HG03064 (cell line): ENCODE data around the gene BRD7.
"Not testable (repeated sequence)": the region's sequence is repeated elsewhere in the genome, so short reads cannot be mapped to it uniquely, and the experiment has no call there.

ENCODE experiments used
- ATAC-seq: cut with Tn5 transposase; IDR thresholded peaks from one replicate; pipeline ENCODE4 v1.9.1; 2021; ENCODE audit warnings: low read depth; ENCODE audit not compliant: unreplicated experiment

The BRD7 gene

DNA sequence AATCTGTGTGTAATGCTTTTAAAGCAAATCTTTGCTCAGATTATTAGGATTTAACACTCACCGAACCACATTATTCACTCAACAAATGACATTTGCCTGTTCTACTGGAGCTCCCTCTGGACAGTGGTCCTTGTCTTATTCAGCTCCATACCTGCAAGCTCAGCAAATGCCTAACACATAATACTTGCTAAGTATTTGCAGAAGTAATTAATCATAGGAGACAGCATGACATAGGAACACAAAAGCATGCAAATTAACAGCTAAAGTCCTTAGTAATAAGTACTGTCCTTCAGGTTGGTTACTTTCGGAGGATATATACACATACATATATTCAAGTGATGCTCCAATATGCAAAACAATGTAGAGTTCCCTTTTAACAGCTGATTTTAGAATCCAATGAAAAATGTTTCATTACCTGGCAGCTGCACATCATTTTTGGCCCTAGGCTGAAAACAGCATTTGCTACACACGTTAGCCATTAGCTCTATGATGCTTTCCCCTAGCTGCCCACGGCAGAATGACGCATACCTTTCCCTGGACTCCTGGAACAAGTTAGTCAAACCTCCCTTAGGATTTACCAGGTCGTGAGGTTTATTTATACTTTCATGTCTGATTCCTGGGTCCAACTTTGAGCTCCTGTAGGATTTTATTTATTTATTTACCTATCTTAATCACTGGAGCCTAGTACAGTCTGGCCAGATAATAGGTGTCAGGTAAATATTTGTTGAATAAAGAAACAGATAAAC lies 8.6 kb downstream of the BRD7 start:
- ATAC-seq = no peak

DNA sequence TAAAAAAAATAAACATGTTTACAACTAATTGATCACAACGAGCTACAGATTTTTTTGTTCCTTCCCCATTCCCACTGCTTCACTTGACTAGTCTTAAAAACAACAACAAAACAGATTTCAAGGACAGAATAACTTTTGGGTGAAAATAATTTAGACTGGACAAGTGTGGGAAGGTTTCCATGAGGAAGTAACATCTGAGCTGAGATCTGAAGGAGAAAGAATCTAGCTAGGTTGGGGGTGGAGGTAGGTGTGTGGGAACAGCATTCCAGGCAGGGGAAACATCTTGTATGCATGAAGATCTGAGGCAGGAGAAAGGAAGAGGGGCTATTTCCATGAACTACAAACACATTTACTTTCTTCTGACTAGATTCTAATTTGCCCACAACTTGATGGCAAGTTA lies 9.2 kb downstream of the BRD7 start:
- no peak for ATAC-seq

DNA sequence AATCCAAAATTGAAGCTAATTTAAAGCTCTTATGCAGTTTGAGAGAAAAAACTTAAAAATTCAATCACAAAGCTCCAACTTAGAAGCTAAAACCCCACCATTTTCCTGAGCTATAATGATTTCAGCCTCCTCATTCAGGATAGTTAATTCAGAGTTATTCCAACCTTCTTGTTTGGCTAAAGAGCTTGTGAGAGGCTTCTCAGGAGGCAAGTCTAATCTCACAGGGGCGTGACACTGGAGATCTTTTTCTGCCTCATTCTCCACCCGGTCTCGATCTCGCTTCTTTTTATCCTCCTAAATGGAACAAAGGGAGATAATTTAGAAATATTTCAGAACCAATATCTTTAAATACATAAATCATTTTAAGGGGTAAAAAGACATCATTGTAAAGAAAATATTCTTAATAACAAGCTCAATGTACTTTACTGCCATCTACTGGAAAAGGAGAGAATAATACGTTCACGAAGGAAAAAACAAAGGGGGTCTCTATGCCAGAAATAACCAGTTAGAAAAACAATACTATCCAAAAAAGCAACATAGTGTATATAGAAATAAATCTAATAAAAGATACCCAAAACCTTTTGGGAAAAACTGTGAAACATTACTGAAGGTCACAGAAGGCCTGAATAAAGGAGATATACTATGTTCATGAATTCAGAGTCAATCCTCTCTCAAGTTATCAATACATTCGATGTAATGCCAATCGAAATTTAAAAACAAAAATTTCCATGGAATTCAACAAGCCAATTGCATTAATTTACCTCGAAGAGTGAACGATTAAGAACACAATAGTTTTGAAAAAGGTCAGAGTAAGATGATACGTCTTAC lies 13.9 kb downstream of the BRD7 start:
- no peak for ATAC-seq

DNA sequence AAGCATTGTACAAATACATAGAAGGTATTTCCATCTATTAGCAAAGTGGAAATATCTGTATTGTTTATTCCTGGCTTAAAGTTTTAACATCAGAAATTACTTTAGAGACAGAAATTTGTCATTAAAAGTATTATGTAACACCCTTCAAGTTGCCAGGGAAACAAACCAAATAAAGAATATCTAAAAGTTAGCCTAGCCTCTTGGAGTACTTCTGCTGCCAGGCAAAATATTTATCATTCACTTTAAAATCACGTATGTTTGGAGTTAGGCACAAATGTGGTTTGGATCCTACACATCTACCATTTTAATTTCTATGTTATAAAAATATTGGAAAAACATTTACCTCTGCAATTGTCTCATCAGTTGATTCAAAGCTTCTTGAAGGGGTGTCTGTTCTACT lies 14.7 kb downstream of the BRD7 start:
- ATAC-seq = no peak

- ATAC-seq = no peak
These were observed 16.8 kb downstream of the BRD7 start for GRCh38 chr16:50351952-50352351.

DNA sequence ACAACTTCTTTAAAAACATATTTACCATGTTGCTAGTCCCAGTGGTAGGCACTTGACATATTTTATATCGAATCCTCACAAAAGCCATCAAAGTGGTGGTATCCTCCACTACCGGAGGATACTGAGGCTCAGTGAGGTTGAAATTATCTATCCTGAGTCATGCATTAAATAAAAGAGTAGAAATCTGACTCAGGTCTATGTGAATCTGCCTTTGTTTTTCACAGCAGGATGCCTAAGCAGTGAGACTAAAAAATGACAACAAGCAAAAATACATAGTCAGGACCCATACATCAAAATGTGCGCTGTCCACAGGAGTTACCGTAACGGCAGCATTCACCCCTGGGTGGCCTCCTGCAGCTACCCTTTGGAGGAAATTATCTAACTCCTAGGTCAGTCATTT lies 17.7 kb downstream of the BRD7 start:
- no peak for ATAC-seq

DNA sequence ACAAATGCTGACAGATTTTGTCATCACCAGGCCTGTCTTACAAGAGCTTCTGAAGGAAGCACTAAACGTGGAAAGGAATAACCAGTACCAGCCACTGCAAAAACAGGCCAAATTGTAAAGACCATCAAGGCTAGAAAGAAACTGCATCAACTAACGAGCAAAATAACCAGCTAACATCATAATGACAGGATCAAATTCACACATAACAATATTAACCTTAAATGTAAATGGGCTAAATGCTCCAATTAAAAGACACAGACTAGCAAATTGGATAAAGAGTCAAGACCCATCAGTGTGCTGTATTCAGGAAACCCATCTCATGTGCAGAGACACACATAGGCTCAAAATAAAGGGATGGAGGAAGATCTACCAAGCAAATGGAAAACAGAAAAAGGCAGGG lies 23.6 kb downstream of the BRD7 start:
- ATAC-seq = not testable (repeated sequence)

- not testable (repeated sequence) for ATAC-seq
These were observed 25.2 kb downstream of the BRD7 start for GRCh38 chr16:50343566-50343965.

- no peak for ATAC-seq
These were observed 28.2 kb downstream of the BRD7 start for GRCh38 chr16:50340578-50340977.

- ATAC-seq = no peak
These were observed 30.2 kb downstream of the BRD7 start for GRCh38 chr16:50338371-50339231.

DNA sequence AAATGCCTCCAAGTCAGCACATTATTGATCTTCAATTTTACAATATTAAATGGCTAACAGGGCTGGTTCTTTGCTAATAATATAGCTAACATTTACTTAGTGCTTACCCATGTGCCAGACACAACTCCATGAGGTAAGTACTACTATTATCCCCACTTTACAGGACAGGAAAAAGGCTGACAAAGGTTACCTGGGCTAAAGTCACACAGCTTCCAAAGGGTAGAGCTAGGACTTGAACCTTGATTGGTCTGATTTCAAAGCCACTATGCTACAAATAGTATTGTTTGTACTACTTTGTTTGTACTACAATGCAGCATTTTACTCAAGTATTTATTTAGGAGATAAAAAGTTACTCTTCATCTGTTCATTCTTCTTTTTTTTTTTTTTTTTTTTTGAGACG lies 31.9 kb downstream of the BRD7 start:
- no peak for ATAC-seq

- ATAC-seq = peak; percentile 75
These were observed 33.4 kb downstream of the BRD7 start for GRCh38 chr16:50335196-50335958.

- ATAC-seq = no peak
These were observed 34.4 kb downstream of the BRD7 start for GRCh38 chr16:50334106-50334975.

DNA sequence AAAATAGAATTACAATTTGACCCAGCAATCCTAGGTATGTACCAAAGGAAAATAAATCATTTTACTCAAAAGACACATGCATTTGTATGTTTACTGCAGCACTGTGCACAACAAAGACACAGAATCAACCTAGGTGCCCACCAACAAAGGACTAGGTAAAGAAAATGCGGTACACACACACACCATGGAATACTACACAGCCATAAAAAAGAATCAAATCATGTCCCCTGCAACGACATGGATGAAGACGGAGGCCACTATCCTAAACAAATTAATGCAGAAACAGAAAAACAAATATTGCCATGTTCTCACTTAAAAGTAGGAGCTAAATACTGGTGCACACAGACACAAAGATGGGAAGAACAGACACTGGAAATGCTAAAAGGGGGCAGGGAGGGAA lies 36.2 kb downstream of the BRD7 start:
- ATAC-seq = no peak

- no peak for ATAC-seq
These were observed 37.2 kb downstream of the BRD7 start for GRCh38 chr16:50331570-50331969.

DNA sequence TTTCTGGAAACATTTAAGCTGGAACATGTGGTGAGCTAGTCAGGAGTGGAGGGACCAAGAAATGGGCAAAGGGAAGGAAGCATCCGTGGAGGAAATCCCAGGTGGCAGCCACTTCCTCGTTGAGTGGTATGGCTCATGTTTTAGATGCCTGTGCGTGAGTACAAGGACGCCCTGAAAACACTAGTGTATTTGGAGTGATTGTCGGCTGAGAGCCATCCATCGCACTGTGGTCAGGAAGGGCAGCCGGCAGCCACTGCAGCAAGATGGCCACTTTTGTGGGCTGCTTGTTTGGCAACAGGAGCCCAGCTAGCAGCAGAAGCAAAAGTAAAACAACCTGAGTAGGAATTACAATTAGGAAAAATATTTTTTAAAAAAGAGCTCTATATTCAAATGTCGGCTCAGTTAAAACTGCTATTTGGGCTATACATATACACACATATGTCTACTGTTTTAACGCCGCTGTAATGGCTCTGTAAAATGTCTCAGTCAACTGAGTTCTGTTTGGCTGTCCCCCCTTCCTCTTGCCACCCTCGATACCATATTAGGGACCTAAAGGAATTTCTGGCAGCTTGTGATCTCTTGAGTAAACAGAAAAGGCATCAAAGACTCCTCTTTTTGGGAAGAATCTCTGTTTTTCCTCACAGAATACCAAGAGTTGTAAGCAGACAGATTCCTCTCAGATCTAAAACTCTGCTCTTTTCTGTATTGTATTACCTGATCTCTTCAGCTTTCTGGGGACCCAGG lies 39.2 kb downstream of the BRD7 start:
- ATAC-seq = no peak

- no peak for ATAC-seq
These were observed 41.8 kb downstream of the BRD7 start for GRCh38 chr16:50326835-50327465.

- no peak for ATAC-seq
These were observed 42.5 kb downstream of the BRD7 start for GRCh38 chr16:50326264-50326663.
